Epithelial cell of esophagus (primary cell): Measurements from ENCODE around the gene GABBR2.
A peak's percentile ranks its signal among the peaks of the same experiment; 100 is the strongest.

ENCODE experiments used
- DNase-seq: peaks from one replicate; pipeline ENCODE4 v3.0.0; 2010; ENCODE audit warnings: low read depth
- H3K4me3 ChIP-seq: 2 replicates; pipeline ENCODE4 v1.5.1; 2011; ENCODE audit warnings: mild to moderate bottlenecking, low read length, control low read depth
- TF ChIP-seq, protein P1 (sequence below): IDR thresholded peaks from 2 replicates; pipeline ENCODE4 v1.5.1; 2011; ENCODE audit warnings: low read depth, mild to moderate bottlenecking, low read length, control low read depth, inconsistent platforms; ENCODE audit not compliant: insufficient read depth; ENCODE audit errors: missing control alignments

Gene GABBR2

DNA sequence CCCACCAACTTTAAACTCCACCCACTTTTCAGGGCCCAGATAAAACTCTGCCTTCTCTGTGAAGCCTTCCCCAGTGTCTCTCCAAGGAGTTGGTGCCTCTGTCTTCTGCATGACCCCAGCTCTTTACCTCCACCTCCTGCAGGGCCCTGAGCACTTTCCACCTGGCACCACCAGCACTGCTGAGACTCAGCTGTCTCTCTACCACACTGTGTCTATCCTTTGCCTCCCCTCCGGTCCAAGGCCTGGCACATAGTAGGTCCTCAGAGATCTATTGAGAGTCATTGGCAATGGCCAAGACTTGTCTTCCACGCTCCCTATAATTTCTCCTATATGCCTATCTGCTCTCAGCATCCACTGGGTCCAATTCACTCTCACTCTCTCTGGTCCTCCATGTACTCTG lies 12.9 kb upstream of the GABBR2 start:
- TF ChIP-seq, protein P1, sequence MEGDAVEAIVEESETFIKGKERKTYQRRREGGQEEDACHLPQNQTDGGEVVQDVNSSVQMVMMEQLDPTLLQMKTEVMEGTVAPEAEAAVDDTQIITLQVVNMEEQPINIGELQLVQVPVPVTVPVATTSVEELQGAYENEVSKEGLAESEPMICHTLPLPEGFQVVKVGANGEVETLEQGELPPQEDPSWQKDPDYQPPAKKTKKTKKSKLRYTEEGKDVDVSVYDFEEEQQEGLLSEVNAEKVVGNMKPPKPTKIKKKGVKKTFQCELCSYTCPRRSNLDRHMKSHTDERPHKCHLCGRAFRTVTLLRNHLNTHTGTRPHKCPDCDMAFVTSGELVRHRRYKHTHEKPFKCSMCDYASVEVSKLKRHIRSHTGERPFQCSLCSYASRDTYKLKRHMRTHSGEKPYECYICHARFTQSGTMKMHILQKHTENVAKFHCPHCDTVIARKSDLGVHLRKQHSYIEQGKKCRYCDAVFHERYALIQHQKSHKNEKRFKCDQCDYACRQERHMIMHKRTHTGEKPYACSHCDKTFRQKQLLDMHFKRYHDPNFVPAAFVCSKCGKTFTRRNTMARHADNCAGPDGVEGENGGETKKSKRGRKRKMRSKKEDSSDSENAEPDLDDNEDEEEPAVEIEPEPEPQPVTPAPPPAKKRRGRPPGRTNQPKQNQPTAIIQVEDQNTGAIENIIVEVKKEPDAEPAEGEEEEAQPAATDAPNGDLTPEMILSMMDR = no peak
- H3K4me3 ChIP-seq = no peak overlapping the region
- no peak for DNase-seq

DNA sequence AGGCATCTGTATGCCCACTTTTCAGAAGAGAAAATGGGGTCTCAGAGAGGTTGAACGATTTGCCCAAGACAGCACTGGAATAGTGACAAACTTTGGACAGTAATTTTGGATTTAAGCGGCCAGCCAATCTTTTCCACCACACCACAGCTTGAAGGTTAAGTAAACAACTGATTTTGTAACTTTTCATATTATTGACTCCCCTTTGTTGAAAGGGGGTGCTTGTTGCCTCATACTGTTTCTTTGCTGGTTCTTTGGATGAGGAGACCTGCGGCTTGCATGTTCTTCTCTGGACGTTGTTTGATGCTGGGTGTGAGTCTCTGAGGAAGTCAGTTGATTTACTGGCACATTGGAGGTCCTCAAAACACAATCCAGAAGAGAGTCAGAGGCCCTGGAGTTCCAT lies 11.7 kb upstream of the GABBR2 start:
- TF ChIP-seq, protein P1 = no peak
- H3K4me3 ChIP-seq = no peak overlapping the region
- no peak for DNase-seq

- no peak overlapping the region for H3K4me3 ChIP-seq
- TF ChIP-seq, protein P1 = no peak
- DNase-seq = no peak
Measured at GRCh38 chr9:98719055-98719454, 10.3 kb upstream of the GABBR2 start.

DNA sequence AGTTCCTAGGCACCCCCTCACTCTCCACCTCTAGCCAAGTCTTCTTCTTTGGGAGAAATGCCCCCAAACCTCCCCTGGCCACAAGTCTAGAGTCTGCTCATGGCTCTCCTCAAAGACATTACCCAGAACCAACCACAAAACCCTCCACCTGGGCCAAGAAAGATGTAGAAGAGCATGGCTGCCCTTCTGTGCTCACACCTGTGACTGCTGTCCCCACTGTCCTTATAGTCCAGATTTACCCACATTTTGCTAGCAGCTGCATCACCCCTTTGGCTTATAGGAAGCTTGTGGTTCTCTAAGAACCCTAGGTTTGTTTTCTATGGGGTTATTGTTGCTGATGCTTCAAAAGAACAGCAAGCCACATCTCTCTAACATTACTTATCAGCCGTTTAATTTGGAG lies 6.1 kb upstream of the GABBR2 start:
- TF ChIP-seq, protein P1 = no peak
- H3K4me3 ChIP-seq = no peak overlapping the region
- no peak for DNase-seq

- TF ChIP-seq, protein P1 = no peak
- no peak for DNase-seq
- no peak overlapping the region for H3K4me3 ChIP-seq
Measured at GRCh38 chr9:98712987-98713386, 4.3 kb upstream of the GABBR2 start.

GRCh38 chr9:98709968-98710965 lies 1.5 kb upstream of the GABBR2 start:
- TF ChIP-seq, protein P1 = no peak
- H3K4me3 ChIP-seq = no peak overlapping the region
- peak; percentile 67 for DNase-seq
